Ascending aorta (tissue), 2 donors: ENCODE results near the gene FHL5. TPM values are rescaled to one million over a fixed set of nuclear protein-coding genes. Genes with fewer than 3 reads are reported as not detected.
A peak's percentile ranks its signal among the peaks of the same experiment; 100 is the strongest.

ENCODE experiments used
- DNase-seq, 2 donors: peaks; one replicate each; pipeline ENCODE4 v3.0.0-alpha.2; 2019; ENCODE audit warnings: low spot score in 2 of 2
- H3K27ac ChIP-seq, 2 donors: fragments of 200-600 bp; sonication (generic); one replicate each; pipeline ENCODE4 v1.5.1; 2016 to 2017; ENCODE audit warnings: mild to moderate bottlenecking in 1 of 2
- H3K27me3 ChIP-seq: fragments of 200-600 bp; sonication (generic); one replicate; pipeline ENCODE4 v1.5.1; 2017
- H3K36me3 ChIP-seq, 2 donors: fragments of 200-600 bp; sonication (generic); one replicate each; pipeline ENCODE4 v1.5.1; 2016
- H3K4me1 ChIP-seq, 2 donors: fragments of 200-600 bp; sonication (generic); one replicate each; pipeline ENCODE4 v1.5.1; 2016 to 2017; ENCODE audit warnings: mild to moderate bottlenecking in 1 of 2
- H3K4me3 ChIP-seq, 2 donors: fragments of 200-600 bp; sonication (generic); one replicate each; pipeline ENCODE4 v1.5.1; 2016 to 2017; ENCODE audit warnings: mild to moderate bottlenecking in 1 of 2
- H3K9me3 ChIP-seq, 2 donors: fragments of 200-600 bp; sonication (generic); one replicate each; pipeline ENCODE4 v1.5.1; 2016
- intact Hi-C: fragments of 100-400 bp; cut with DNase I; formaldehyde crosslinking; loops from one replicate; pipeline ENCODE4 v1.15.1; 2023
- total RNA-seq: library from RNA; depleted of rRNA; stranded (reverse); fragments of >200 nt; gene quantifications from one replicate; pipeline ENCODE4 v1.1.0, GENCODE V29; 2016
- TF ChIP-seq, protein P1 (sequence below), 3 experiments: fragments of 200-600 bp in 2 of 3; fragments of 450-650 bp in 1 of 3; sonication (generic) in 2 of 3; IDR thresholded peaks; one replicate each; pipeline ENCODE4 v1.5.1; 2016 to 2019; ENCODE audit warnings: antibody characterized with exemption in 3 of 3, mild to moderate bottlenecking in 1 of 3, moderate library complexity in 1 of 3

FHL5 gene
- total RNA-seq, 1 donor from 2014 or later = 128 TPM

DNA sequence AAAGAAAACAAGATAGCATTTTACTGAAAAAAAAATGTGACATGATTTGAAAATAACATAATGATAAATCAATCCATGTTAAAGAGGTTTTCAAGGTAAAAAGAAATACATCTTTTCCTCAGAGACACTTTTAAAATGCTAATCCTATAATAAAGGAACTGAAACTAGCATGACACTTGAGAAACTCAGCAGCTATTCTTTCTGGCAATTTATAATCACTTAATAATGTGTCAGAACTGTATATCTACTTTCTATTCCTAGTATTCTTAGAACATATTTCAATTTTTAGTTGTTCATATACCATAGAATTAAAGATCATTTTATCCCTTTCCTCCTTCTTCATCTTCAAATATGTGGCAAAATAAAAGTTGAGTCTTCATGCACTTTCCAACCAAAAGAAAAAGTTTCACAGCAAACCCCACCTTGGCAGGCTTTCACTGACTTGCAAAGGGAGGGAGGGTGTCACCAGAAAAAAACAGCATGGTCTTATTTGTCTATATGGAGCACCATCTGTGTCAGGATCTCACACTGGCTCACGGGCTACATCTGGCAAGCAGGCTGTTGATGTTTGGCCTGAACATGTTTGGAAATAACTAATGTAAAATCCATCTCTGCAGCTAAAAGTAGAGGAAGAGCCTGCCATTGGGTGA, 48.5 kb downstream of the FHL5 start:
- Histone ChIP-seq H3K4me3 (no peak overlapping the region), H3K4me1 (peaks cover 7 to 27% of the 10 kb centered on the region in 2 donors), H3K36me3 (peaks cover 3 to 48% of the 10 kb centered on the region in 2 donors), H3K27ac (no peak overlapping the region), H3K27me3 (no peaks in the 10 kb centered on the region), H3K9me3 (no peaks in the 10 kb centered on the region)
- no peak for DNase-seq
- intact Hi-C loops = no loop called here
- TF ChIP-seq, protein P1, sequence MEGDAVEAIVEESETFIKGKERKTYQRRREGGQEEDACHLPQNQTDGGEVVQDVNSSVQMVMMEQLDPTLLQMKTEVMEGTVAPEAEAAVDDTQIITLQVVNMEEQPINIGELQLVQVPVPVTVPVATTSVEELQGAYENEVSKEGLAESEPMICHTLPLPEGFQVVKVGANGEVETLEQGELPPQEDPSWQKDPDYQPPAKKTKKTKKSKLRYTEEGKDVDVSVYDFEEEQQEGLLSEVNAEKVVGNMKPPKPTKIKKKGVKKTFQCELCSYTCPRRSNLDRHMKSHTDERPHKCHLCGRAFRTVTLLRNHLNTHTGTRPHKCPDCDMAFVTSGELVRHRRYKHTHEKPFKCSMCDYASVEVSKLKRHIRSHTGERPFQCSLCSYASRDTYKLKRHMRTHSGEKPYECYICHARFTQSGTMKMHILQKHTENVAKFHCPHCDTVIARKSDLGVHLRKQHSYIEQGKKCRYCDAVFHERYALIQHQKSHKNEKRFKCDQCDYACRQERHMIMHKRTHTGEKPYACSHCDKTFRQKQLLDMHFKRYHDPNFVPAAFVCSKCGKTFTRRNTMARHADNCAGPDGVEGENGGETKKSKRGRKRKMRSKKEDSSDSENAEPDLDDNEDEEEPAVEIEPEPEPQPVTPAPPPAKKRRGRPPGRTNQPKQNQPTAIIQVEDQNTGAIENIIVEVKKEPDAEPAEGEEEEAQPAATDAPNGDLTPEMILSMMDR (IDR thresholded peaks at IDR 0.05) = no peak

DNA sequence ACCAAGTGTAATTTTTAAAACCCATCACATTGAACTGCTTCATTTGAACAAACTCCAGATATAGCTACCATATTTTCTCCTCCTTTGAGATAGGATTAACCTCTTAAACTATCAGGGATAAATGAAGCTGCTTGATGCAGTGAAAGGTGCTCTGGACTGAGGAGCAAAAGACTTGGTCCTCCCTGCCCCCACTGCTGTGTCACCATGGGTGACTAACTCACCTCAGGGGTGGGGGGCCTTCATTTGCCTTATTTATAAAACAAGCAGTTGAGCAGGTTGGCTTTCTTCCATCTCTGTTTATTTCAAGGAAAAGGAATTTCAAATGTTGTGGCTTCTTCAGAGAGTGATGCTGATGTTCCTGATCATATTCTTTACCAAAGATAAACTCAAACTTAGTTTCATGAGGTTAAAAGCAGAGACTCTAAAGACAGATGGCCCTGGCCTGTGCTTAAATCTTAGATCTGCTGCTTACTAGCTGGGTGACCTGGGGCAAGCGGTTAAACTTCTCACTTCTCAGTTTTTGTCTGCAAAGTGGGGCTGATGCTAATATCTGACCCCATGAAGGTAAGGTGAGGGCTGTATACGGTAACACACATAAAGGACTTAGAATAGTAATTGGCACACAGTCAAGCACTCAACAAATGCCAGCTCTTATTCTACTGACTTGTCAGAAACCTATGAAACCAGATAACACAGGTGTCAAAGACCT, 50.5 kb downstream of the FHL5 start:
- no peak for DNase-seq
- Histone ChIP-seq H3K9me3 (no peaks in the 10 kb centered on the region), H3K36me3 (peaks cover 3 to 43% of the 10 kb centered on the region in 2 donors), H3K4me3 (no peak overlapping the region), H3K27me3 (no peaks in the 10 kb centered on the region), H3K4me1 (peaks cover 0 to 7% of the 10 kb centered on the region in 2 donors), H3K27ac (no peak overlapping the region)
- TF ChIP-seq, protein P1 (IDR thresholded peaks at IDR 0.05) = no peak
- intact Hi-C loops = no loop called here

DNA sequence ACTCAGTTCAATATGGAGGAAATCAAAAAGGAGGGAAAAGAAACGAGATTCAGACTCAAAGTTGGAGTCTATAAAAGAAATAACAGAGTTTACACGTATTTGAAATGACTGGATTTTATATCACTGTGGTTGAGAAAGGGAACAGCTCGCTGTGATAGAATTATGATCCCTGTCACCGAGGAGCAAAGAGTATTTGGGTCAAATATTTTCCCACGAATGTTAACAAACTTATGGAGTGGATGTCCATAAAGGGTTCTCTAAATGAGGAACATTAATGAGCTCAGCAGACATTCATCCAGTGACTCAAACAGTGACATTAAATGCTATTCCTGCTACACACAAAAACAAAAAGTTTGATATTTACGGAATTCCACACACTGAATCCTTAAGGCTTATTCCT, 57.9 kb downstream of the FHL5 start:
- no peaks in the 10 kb centered on the region for H3K9me3 ChIP-seq
- peak overlapping the region; percentile 2 to 69 for H3K27ac ChIP-seq
- intact Hi-C loops = loop anchor here (10.0 kb wide), 1 partner anchor 214 kb away; the partner anchor contains the start of gene GPR63
- H3K4me3 ChIP-seq = no peak overlapping the region
- DNase-seq = no peak
- no peaks in the 10 kb centered on the region for H3K27me3 ChIP-seq
- peaks cover 0 to 10% of the 10 kb centered on the region in 2 donors for H3K36me3 ChIP-seq
- TF ChIP-seq, protein P1 (IDR thresholded peaks at IDR 0.05) = no peak
- peaks cover 0 to 4% of the 10 kb centered on the region in 2 donors for H3K4me1 ChIP-seq

DNA sequence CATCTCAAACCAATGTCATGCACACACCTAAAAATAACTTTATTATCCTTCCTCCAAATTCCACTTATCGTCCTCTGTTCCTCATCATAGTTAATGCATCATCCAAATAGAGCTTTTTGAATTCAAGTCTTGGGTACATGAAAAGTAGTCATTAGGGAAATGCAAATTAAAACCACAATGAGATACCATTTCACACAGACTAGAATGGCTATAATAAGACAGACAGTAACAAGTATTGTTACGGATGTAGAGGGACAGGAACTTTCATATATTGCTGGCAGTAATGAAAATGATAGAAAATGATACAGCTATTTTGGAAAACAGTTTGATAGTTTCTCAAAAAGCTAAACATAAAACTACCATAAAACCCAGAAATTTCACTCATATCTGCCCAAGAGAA, 59.1 kb downstream of the FHL5 start:
- intact Hi-C loops = loop anchor here (10.0 kb wide), 1 partner anchor 213 kb away; the partner anchor contains the start of gene GPR63
- TF ChIP-seq, protein P1 (IDR thresholded peaks at IDR 0.05) = no peak
- no peaks in the 10 kb centered on the region for H3K9me3 ChIP-seq
- peaks cover 0 to 4% of the 10 kb centered on the region in 2 donors for H3K4me1 ChIP-seq
- H3K36me3 ChIP-seq = no peaks in the 10 kb centered on the region
- DNase-seq = no peak
- no peak overlapping the region for H3K27ac ChIP-seq
- H3K27me3 ChIP-seq = no peaks in the 10 kb centered on the region
- no peak overlapping the region for H3K4me3 ChIP-seq

DNA sequence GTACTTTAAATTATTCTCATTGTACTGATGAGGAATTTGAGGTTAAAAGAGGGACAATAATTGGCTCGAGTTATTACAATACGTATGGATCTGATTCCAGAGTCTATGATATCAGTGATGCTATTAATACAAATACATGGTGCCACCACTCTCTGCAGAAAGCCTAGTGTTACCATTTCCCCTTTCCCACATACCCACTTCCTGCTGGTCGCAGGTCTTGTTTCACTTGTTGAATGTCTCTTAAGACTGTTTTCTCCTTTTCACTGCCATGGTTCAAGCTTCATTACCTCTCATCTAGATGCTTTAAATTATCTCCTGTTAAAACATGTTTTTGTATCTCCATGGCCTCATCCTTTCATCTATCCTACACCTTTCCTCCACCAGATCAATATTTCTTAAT, 62.0 kb downstream of the FHL5 start:
- no peak overlapping the region for H3K4me3 ChIP-seq
- peaks cover 0 to 4% of the 10 kb centered on the region in 2 donors for H3K4me1 ChIP-seq
- no peaks in the 10 kb centered on the region for H3K9me3 ChIP-seq
- intact Hi-C loops = loop anchor here (5.0 to 10.0 kb wide), 4 partner anchors 83 to 427 kb away; partner anchors contain the start of gene GPR63
- TF ChIP-seq, protein P1 (IDR thresholded peaks at IDR 0.05) = no peak
- no peaks in the 10 kb centered on the region for H3K27me3 ChIP-seq
- DNase-seq = no peak
- H3K36me3 ChIP-seq = no peaks in the 10 kb centered on the region
- no peak overlapping the region for H3K27ac ChIP-seq
